NCI-H1436 treated with DMSO at 0.1 percent for 48 hours (cell line): ENCODE measurements around the gene ADAMTS12.

Experiments used
- DNase-seq: peaks from one replicate; lab custom pipeline; 2025; lab: John Stamatoyannopoulos, UW

ADAMTS12 gene

GRCh38 chr5:33649549-33650482 is 242.0 kb downstream of the ADAMTS12 start:
- DNase-seq = no peak

GRCh38 chr5:33641744-33642505 is 249.9 kb downstream of the ADAMTS12 start:
- no peak for DNase-seq

GRCh38 chr5:33639474-33639873 is 252.3 kb downstream of the ADAMTS12 start:
- no peak for DNase-seq

DNA sequence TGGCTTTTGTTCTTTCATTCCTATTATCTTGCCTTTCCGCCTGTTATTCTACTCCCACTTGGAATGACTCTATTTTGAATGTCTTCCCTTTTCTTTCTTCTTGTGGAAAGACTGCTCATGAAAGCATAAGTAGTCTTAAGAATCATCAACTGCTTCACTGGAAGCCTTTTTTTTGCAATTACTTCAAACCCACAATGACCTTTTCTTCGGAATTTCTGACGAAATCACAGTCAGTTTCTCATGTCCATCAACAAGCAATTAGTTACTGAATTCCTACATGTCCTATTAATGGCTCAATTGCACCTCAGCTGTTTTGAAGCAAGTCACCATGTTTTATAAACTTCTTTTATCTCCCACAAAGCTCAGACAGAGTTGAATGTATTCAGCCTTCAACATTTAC is 254.8 kb downstream of the ADAMTS12 start:
- DNase-seq = no peak

DNA sequence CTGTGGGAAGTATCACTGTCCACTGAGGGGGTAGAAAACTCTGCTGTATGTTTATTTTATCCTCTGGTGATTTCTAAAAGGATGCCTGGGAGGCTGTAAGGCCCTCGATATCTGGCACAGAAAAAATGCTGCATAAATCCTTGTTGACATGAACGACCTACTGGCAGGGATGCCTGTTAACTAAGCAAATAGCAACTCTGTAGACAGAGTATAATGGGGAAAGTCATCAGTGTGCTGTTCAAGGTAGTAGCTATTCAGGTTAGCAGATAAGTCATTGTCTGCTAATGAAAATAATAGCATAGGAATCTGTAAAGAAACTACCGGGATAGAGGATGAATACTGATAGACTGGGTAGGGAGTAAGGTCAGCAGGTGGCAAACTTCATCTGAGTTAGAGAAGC is 256.2 kb downstream of the ADAMTS12 start:
- DNase-seq = no peak

DNA sequence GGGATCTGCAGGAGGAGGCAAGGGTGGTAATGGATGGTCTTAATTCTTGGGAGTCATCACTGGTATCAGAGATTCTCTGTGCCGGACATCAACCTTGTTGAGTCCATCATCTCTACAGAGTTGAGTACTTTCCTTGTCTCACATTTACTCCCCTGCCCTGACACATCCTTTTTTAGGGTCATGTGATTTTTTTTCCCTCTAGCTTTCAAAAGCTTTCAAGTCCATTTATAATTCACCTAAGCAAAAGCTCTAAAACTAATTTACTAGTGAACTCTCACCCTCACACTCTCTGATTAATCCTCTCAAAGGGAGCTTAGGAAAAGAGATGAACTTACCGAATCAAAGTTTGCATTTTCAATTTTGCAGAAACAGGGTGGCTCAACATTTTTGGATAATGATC is 258.1 kb downstream of the ADAMTS12 start:
- DNase-seq = no peak

DNA sequence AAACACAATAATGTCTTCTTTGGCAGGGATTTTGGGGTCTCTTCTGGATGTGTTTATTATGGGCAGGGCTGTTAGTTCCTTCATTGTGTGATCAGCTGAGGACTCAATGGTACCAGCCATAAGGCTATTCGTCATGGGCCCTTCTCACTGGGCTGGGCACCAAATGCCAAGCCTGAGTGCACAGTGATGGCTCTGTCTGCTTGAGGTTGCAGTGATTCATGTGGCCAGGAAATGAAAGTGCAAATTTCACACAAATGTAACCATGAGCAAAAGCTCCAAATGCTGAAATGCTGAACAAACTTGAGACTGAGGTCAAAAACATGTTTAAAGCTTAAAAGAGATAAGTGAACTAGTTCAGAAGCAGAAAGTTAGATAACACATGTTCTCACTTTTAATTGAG is 260.0 kb downstream of the ADAMTS12 start:
- no peak for DNase-seq

GRCh38 chr5:33631139-33631538 is 260.7 kb downstream of the ADAMTS12 start:
- DNase-seq = no peak

- no peak for DNase-seq
Measured at GRCh38 chr5:33629999-33630398, 261.8 kb downstream of the ADAMTS12 start.

- DNase-seq = no peak
Measured at GRCh38 chr5:33628796-33629195, 263.0 kb downstream of the ADAMTS12 start.

GRCh38 chr5:33621514-33621913 is 270.3 kb downstream of the ADAMTS12 start:
- DNase-seq = no peak

- DNase-seq = no peak
Measured at GRCh38 chr5:33614039-33614438, 277.8 kb downstream of the ADAMTS12 start.

DNA sequence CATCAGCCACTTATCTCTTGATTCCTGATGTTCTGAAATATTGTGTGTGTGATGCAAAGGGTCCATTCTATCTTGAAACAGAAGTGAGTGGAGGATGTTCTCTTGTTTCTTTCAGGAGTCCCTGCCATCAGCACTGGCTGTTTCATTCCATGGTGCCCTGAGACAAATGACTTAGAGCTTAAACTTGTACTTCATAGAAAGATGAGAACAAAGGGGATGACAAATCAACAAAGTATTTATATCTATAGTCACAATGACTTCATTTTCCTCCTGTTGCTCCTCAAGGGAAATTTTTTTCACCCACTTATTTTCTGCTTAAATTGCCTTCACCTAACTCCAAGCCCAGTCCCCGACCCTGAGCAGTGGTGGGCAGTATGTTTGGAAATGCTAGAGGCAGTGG is 279.4 kb downstream of the ADAMTS12 start:
- no peak for DNase-seq

DNA sequence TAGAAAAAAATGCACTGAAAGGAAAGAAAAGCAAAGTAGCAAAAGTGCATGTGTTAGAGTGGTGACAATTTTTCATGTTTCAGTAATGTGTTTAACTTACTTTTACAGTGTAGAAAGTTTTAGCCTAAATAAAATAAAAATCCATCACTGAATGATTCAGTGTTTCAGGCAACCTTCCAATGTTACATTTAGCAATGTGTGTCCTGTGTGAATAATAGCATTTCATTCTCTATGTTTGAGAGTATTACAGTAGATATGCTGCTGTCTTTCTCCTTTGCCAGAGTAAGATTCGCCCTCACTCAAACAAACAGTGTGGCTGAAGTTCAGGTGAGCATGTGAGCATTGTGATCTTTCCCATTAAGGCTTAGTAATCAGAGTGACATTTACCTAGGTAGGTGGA is 279.9 kb downstream of the ADAMTS12 start:
- DNase-seq = no peak

DNA sequence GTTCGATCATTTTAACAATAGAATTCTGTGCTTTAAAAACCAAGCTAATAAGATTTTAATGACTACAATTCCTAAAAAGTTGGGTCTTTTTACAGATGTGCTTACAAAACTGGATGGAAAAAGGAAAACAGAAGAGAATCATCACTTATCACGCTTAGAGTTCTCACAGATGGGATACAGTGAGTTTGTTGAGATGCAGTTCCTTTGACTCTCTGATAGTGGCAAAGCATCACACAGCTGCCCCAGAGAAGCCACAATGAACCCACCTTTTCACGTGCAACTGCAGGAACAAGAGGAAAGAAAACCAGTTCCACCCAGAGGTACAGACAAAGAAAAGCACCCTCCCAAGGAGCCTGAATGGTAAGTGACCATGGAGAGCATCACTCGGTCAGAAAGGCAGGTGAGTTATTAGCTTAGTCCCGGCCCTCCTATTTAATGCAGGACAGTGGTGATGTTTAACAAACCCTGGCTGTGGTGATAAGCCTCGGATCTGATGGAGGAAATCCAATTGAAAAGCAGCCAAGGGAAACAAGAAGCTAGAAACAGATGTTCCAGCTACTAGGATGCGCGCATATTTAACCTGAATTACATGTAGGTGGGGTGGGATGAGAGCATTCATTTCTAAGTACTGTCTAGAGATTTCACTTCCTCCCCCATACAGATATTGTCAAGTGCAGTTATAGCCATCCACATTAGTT is 283.3 kb downstream of the ADAMTS12 start:
- no peak for DNase-seq

DNA sequence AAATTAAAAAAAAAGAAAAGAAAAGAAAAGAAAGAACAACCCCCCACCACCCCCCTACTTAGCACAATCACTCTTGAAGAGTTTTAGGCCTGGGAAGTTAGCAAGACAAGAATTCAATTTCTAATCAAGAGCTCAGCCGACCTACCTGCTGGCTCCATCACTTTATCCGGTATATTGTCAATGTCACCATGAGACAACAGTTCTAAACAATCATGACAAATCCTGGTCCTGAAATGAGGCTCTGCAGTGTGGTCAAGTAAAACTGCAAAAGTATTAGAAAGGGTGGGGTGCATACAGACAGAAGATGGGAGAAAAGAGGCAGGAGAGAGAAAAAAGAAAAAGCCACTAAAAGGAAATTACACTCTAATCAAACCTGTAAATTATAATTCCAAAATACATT is 287.3 kb downstream of the ADAMTS12 start:
- no peak for DNase-seq

GRCh38 chr5:33601881-33602280 is 289.9 kb downstream of the ADAMTS12 start:
- no peak for DNase-seq

- no peak for DNase-seq
Measured at GRCh38 chr5:33595303-33595702, 296.5 kb downstream of the ADAMTS12 start.

DNA sequence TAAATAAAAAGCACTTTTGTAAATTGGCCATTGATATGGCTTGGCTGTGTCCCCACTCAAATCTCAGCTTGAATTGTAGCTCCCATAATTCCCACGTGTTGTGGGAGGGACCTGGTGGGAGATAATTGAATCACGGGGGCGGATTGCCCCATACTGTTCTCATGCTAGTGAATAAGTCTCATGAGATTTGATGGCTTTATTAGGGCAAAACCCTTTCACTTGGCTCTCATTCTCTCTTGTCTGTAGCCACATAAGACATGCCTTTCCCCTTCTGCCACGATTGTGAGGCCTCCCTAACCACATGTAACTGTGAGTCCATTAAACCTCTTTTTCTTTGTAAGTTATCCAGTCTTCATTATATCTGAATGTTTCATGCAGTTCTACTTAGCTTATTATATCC is 297.8 kb downstream of the ADAMTS12 start:
- DNase-seq = no peak

DNA sequence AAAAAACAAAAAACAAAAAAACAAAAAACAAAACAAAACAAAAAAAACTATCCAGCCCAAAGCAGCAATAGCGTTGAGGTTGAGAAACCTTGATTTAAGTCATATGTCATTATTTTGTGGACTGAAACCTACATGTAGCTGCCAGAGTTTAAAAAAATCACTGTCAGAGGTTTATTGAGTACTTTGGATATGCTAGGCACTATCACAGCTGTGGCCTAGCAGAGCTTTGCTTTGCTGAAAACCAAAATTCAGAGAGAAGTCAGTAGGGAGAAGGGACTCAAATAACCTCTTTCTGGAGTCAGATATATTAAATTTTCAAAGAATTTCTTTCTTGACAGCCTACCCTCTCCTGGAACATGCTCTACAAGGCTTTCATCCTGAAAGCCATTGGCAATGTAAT is 299.5 kb downstream of the ADAMTS12 start:
- DNase-seq = no peak

DNA sequence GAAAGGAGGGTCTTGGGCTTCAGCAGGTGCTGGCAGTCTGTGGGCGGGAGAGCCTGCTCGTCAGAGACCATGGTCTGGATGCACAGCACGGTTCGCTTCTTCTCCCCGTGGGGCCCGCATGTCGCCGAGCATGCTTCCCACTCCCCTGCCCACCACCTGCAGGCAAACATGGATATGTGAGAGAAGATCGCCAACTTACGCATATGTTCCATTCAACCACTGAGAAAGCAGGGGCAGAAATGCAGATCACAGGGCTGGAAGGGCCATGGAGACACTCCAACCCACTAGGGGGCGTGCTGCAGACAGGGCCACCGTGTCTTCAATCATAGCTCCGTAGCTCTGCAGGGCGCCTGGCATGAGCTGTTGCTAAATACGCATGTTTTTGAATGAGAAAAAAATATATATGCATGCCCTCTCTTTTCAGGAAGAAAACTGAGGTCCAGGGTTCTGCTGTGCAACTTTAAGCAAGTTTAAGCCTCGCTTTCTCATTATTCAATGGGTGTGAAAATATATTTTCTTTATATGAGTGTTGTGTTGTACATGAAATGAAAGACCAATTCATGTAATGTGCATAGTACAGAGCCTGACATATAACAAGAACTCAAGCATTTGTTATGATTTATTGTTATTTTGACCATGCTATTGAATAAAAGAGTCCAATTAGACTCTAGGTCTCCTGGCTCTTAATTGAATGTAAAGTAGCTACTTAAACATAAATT is 303.0 kb downstream of the ADAMTS12 start:
- DNase-seq = no peak

DNA sequence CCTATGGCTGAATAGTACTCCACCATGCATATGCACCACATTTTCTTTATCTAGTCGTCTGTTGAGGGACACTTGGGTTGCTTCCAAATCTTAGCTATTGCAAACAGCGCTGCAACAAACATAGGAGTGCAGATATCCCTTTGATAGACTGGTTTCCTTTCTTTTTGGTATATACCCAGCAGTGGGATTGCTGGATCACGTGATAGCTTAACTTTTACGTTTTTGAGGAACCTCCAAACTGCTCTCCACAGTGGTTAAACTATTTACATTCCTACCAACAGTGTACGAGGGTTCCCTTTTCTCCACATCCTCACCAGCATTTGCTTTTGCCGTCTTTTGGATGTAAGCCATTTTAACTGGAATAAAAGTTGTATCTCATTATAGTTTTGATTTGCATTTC is 308.5 kb downstream of the ADAMTS12 start:
- no peak for DNase-seq
